Heart left ventricle (tissue), 13 donors: Measurements from ENCODE around the gene HSPA9.

ENCODE experiments used
- CTCF ChIP-seq, 12 donors: fragments of 200-600 bp; sonication (generic) in 4 of 12; IDR thresholded peaks; one replicate each; pipeline versions ENCODE4 v1.5.0 to v1.8.0; 2018 to 2022; ENCODE audit warnings: antibody characterized with exemption in 12 of 12, mild to moderate bottlenecking in 5 of 12
- POLR2A ChIP-seq, 2 donors: fragments of 450-650 bp; IDR thresholded peaks; one replicate each; pipeline ENCODE4 v1.6.1; 2017; ENCODE audit warnings: antibody characterized with exemption in 2 of 2, mild to moderate bottlenecking in 2 of 2, moderate library complexity in 2 of 2
- donor health status: ischemic (EF 13 %, LVEDD 7.1; RV severe dilation, severe dysfunction).
- donor health status: DM: no; HTN: yes; CAD: no.
- donor health status: DM: no; HTN: no; CAD: no.
- donor health status: ischemic (EF 25% LVEDD 6.9; RV normal size, moderate dysfunction).
- donor health status: ischemic (EF 25% LVEDD 5.7; RV mildly dilated, moderate dysfunction).
- donor health status: ischemic (EF 35%, LVEDD 5.7; RV mildly dilated, moderate dysfunction).
- donor health status: nonischemic (EF 11% LVEDD 7.7; RV severe dilation, severe dysfunction).
- donor health status: DM: yes; HTN: yes; CAD: no.
- donor health status: PGD.
- donor health status: ischemic (EF 29% LVEDD 5.4; RV normal size, mild dysfunction).
- donor health status: nonischemic (EF 23%, LVEDD 6.1; RV moderate dilation, normal function).

GRCh38 chr5:138566792-138567191 lies 8.4 kb downstream of the HSPA9 start:
- TF ChIP-seq POLR2A (IDR thresholded peaks at IDR 0.05): no peak
- no peak for TF ChIP-seq CTCF (IDR thresholded peaks at IDR 0.05)
